Suprapubic skin (tissue), 3 donors: Measurements from ENCODE around the gene SLC39A13.

Experiments used
- CTCF ChIP-seq, 2 donors: fragments of 200-600 bp in 1 of 2; fragments of 450-650 bp in 1 of 2; sonication (generic) in 1 of 2; IDR thresholded peaks; one replicate each; pipeline ENCODE4 v1.5.1; 2016 to 2019; ENCODE audit warnings: antibody characterized with exemption in 2 of 2, mild to moderate bottlenecking in 1 of 2, moderate library complexity in 1 of 2
- EP300 ChIP-seq: sonication (generic); formaldehyde crosslinking; IDR thresholded peaks from one replicate; pipeline ENCODE4 v1.6.1; 2017; ENCODE audit warnings: antibody characterized with exemption
- POLR2A ChIP-seq, 2 donors: fragments of 450-650 bp; IDR thresholded peaks; one replicate each; pipeline ENCODE4 v1.6.1; 2017; ENCODE audit warnings: antibody characterized with exemption in 2 of 2, mild to moderate bottlenecking in 2 of 2, moderate library complexity in 2 of 2

- TF ChIP-seq POLR2A (IDR thresholded peaks at IDR 0.05) (no peak), CTCF (IDR thresholded peaks at IDR 0.05) (no peak), EP300 (no peak)
Observed at GRCh38 chr11:47374720-47375019, 33.7 kb upstream of the SLC39A13 start.
